ENCODE results near the gene ELK4. TPM values are rescaled to one million over a fixed set of nuclear protein-coding genes. Genes with fewer than 3 reads are reported as not detected.

Gene ELK4
- total and polyA plus RNA-seq, 2 of the 8 experiments (the other 6 are each of a cell fraction or from before 2014, with no cell fraction given): 2.9 to 26.3 TPM

- H4K5ac ChIP-seq (ENCODE audit: insufficient read length, low read depth, low read length): no peak overlapping the region
- H3K4me3 ChIP-seq (ENCODE audit: extremely low read depth in 1 of 4, insufficient read depth in 2 of 4, low read depth in 3 of 4, low read length in 4 of 4): no peak overlapping the region
- no peaks in the 10 kb centered on the region for H3K27me3 ChIP-seq (replicated peaks in 1 of 4; ENCODE audit: control insufficient read depth in 3 of 4, extremely low read depth in 1 of 4, insufficient read depth in 3 of 4, low read length in 3 of 4)
- H3K4me2 ChIP-seq (ENCODE audit: insufficient read depth in 1 of 2, low read depth in 2 of 2, low read length in 2 of 2): no peak overlapping the region
- no peak overlapping the region for H3K18ac ChIP-seq (ENCODE audit: extremely low read depth, low read length)
- no peak overlapping the region for H3K4ac ChIP-seq (replicated peaks; ENCODE audit: insufficient read length, low read depth, low read length)
- no peak overlapping the region for H2AFZ ChIP-seq (ENCODE audit: low read length)
- peaks cover 0 to 6% of the 10 kb centered on the region in 2 experiments for H4K20me1 ChIP-seq (replicated peaks in 1 of 2; ENCODE audit: control insufficient read depth in 1 of 2, insufficient read depth in 2 of 2, low read length in 2 of 2)
- H3K23ac ChIP-seq (ENCODE audit: insufficient read length): no peak overlapping the region
- H3K27ac ChIP-seq (ENCODE audit: low read depth, low read length): no peak overlapping the region
- no peak for TF ChIP-seq BCL11A (IDR thresholded peaks at IDR 0.05; ENCODE audit: low read depth in 2 of 2, low read length in 2 of 2)
- TF ChIP-seq MAX (IDR thresholded peaks at IDR 0.05): no peak
- TF ChIP-seq CHD2 (IDR thresholded peaks at IDR 0.05; ENCODE audit: low read length): no peak
- no peak for TF ChIP-seq EP300 (IDR thresholded peaks at IDR 0.05; ENCODE audit: borderline replicate concordance in 1 of 2, low read depth in 2 of 2, low read length in 2 of 2)
- no peak for TF ChIP-seq TCF12 (IDR thresholded peaks at IDR 0.05; ENCODE audit: low read depth, low read length)
- no peak for TF ChIP-seq BACH1 (IDR thresholded peaks at IDR 0.05; ENCODE audit: low read length)
- TF ChIP-seq TAF1 (IDR thresholded peaks at IDR 0.05; ENCODE audit: low read depth, low read length): no peak
- no peak for TF ChIP-seq JUN (IDR thresholded peaks at IDR 0.05; ENCODE audit: low read depth, low read length)
- no peak for TF ChIP-seq BRCA1 (IDR thresholded peaks at IDR 0.05; ENCODE audit: low read depth, low read length)
- TF ChIP-seq SP1 (IDR thresholded peaks at IDR 0.05; ENCODE audit: low read depth, low read length): no peak
- no peak for TF ChIP-seq SP4 (IDR thresholded peaks at IDR 0.05; ENCODE audit: low read length)
- TF ChIP-seq CBX5 (IDR thresholded peaks at IDR 0.05; ENCODE audit: low read depth, low read length): no peak
- no peak for TF ChIP-seq NRF1 (IDR thresholded peaks at IDR 0.05; ENCODE audit: low read depth, low read length)
- no peak overlapping the region for H2BK12ac ChIP-seq (ENCODE audit: low read depth, low read length)
- no peaks in the 10 kb centered on the region for H3K9me3 ChIP-seq (ENCODE audit: insufficient read depth in 2 of 2, low read depth in 1 of 2, low read length in 1 of 2)
- H3K79me1 ChIP-seq (ENCODE audit: low read depth, low read length): no peaks in the 10 kb centered on the region; the same call in 1 of the 2 replicates
- H2AK5ac ChIP-seq (ENCODE audit: low read depth, low read length): no peak overlapping the region
- no peak overlapping the region for H4K8ac ChIP-seq (ENCODE audit: extremely low read depth, insufficient read depth, low read length)
- H3K9ac ChIP-seq (replicated peaks in 1 of 4; ENCODE audit: extremely low read depth in 1 of 4, low read depth in 3 of 4, low read length in 3 of 4): no peak overlapping the region
- no peaks in the 10 kb centered on the region for H3K79me2 ChIP-seq (ENCODE audit: control insufficient read depth in 1 of 2, insufficient read depth in 2 of 2, low read length in 2 of 2)
- ChIA-PET CTCF (ENCODE audit: partially characterized antibody) (interaction anchor here (0.7 to 15.6 kb wide), 10 partner anchors 11 to 112 kb away, joined by 3 to 322 read pairs (median 3); no protein-coding TSS in a partner anchor), POLR2A (ENCODE audit: partially characterized antibody) (interaction anchor here (0.6 to 1.7 kb wide), 3 partner anchors 11 to 22 kb away, joined by 3 read pairs; no protein-coding TSS in a partner anchor)
- peaks cover 0 to 13% (median 1%) of the 10 kb centered on the region in 4 experiments; a peak in 4 of 8 replicates for H3K36me3 ChIP-seq (ENCODE audit: control insufficient read depth in 2 of 4, insufficient read depth in 4 of 4, low read length in 3 of 4)
- no peak overlapping the region for H2BK5ac ChIP-seq (ENCODE audit: low read depth, low read length)
- DNase-seq (ENCODE audit: low read depth in 1 of 2, low spot score in 2 of 2) (no peak), FAIRE-seq (no peak)
- 84% methylated on average over 18 of the region's 18 CpGs; no CpG with 5 or more reads in 1 of the 2 experiments for WGBS, 2 experiments (ENCODE audit: extremely low coverage in 1 of 2, insufficient coverage in 1 of 2, insufficient read length in 1 of 2, insufficient replicate concordance in 2 of 2, low coverage in 1 of 2, low lambda C conversion rate in 2 of 2, missing lambda C conversion rate in 1 of 2)
- H2BK120ac ChIP-seq (replicated peaks; ENCODE audit: low read depth, low read length): no peak overlapping the region
- H3K14ac ChIP-seq (ENCODE audit: insufficient read length): no peak overlapping the region
- H3K23me2 ChIP-seq (ENCODE audit: low read depth, low read length): no peaks in the 10 kb centered on the region
- H2BK15ac ChIP-seq (ENCODE audit: low read length): no peak overlapping the region
- no peaks in the 10 kb centered on the region for H3K4me1 ChIP-seq (replicated peaks in 1 of 4; ENCODE audit: control insufficient read depth in 3 of 4, insufficient read depth in 4 of 4, low read length in 3 of 4)
- no peak overlapping the region for H3K56ac ChIP-seq (replicated peaks; ENCODE audit: insufficient read length, low read depth, low read length)
- H2BK20ac ChIP-seq (ENCODE audit: low read length): no peak overlapping the region
- no peak overlapping the region for H4K91ac ChIP-seq (replicated peaks; ENCODE audit: insufficient read length, low read length)
These were observed 32.8 kb downstream of the ELK4 start for GRCh38 chr1:205598841-205599668.
